Adipocyte (in vitro differentiated cells): Measurements from ENCODE around the gene AGBL1.

ENCODE experiments used
- DNase-seq: peaks from one replicate; pipeline ENCODE4 v3.0.0-alpha.2; 2015; ENCODE audit warnings: low read depth
- H3K27me3 ChIP-seq: replicated peaks from 2 replicates; pipeline ENCODE4 v1.7.0; 2013; ENCODE audit warnings: mild to moderate bottlenecking, low read length, moderate library complexity; ENCODE audit not compliant: control insufficient read depth, insufficient read depth
- H3K36me3 ChIP-seq: 2 replicates; pipeline ENCODE4 v1.7.0; 2013; ENCODE audit warnings: low read length, mild to moderate bottlenecking, moderate library complexity; ENCODE audit not compliant: control insufficient read depth, insufficient read depth, severe bottlenecking
- H3K4me1 ChIP-seq: 2 replicates; pipeline ENCODE4 v1.7.0; 2013; ENCODE audit warnings: mild to moderate bottlenecking, low read length, moderate library complexity; ENCODE audit not compliant: control insufficient read depth, insufficient read depth
- H3K4me3 ChIP-seq: 2 replicates; pipeline ENCODE4 v1.7.0; 2013; ENCODE audit warnings: mild to moderate bottlenecking, low read length, moderate library complexity
- H3K9ac ChIP-seq: 2 replicates; pipeline ENCODE4 v1.7.0; 2013; ENCODE audit warnings: mild to moderate bottlenecking, low read length, moderate library complexity
- H3K9me3 ChIP-seq: 2 replicates; pipeline ENCODE4 v1.7.0; 2013; ENCODE audit warnings: mild to moderate bottlenecking, low read length, moderate library complexity; ENCODE audit not compliant: control insufficient read depth

The AGBL1 gene

GRCh38 chr15:86892774-86893449 is 813.2 kb downstream of the AGBL1 start:
- H3K9ac ChIP-seq = no peak overlapping the region
- peaks cover 3% of the 10 kb centered on the region for H3K9me3 ChIP-seq
- H3K36me3 ChIP-seq = no peaks in the 10 kb centered on the region
- no peaks in the 10 kb centered on the region for H3K4me1 ChIP-seq
- no peak overlapping the region for H3K4me3 ChIP-seq
- no peak for DNase-seq
- peaks cover 14% of the 10 kb centered on the region for H3K27me3 ChIP-seq

DNA sequence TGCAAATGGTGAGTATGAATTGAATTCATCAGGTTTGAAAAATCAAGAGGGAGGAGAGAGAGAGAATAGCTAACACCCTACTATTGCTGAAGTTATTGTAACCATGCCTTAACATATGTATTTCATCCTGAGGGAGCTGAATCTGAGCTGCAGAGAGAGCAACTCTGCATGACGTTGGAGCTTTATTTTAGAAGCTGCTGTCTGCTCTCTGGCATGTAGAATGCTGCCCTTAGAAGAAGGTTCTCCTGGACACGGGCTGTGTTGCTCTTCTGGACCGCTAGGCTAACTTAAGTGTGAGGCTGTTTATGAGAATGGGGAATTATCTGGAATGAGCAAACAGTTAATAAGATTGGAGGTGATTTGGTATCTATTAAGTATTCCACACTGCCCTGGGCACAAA is 814.6 kb downstream of the AGBL1 start:
- Histone ChIP-seq H3K27me3 (peaks cover 11% of the 10 kb centered on the region), H3K36me3 (no peaks in the 10 kb centered on the region), H3K4me3 (no peak overlapping the region), H3K9ac (no peak overlapping the region), H3K9me3 (peaks cover 3% of the 10 kb centered on the region), H3K4me1 (no peaks in the 10 kb centered on the region)
- no peak for DNase-seq

GRCh38 chr15:86903642-86904421 is 824.2 kb downstream of the AGBL1 start:
- Histone ChIP-seq H3K4me3 (no peak overlapping the region), H3K4me1 (no peaks in the 10 kb centered on the region), H3K9me3 (no peaks in the 10 kb centered on the region), H3K9ac (no peak overlapping the region), H3K27me3 (peaks cover 7% of the 10 kb centered on the region), H3K36me3 (no peaks in the 10 kb centered on the region)
- DNase-seq = no peak

DNA sequence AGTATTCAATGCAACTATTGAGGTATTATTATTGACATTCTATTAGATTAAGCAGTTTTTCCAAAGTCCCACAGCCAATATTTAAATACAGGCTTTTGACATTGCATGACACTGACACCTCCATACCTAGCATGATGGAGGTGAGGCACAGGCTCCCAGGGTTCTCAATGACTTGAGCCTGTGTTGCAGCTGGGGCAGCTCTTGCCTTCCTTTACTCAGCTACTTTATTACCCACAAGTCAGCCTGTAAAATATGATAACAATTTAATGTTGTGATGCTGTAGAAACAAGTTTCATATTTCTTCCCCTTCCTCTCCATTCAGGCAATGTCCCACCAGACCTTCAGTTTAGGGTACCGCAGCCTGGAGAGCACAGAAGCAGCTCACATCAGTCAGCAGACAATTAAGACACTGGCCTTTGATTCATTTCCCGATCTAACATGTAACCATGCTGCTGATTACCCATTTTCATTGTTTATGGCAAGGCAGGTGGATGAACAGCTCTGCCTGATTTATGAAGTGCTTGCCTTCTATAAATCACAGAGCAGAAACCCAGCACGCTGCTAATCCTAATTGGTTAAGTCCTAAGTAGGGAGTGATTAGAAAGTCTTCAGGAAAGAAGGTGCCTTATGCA is 826.1 kb downstream of the AGBL1 start:
- H3K27me3 ChIP-seq = peaks cover 7% of the 10 kb centered on the region
- H3K36me3 ChIP-seq = no peaks in the 10 kb centered on the region
- no peak overlapping the region for H3K4me3 ChIP-seq
- no peak overlapping the region for H3K9ac ChIP-seq
- no peaks in the 10 kb centered on the region for H3K9me3 ChIP-seq
- DNase-seq = no peak
- H3K4me1 ChIP-seq = no peaks in the 10 kb centered on the region

DNA sequence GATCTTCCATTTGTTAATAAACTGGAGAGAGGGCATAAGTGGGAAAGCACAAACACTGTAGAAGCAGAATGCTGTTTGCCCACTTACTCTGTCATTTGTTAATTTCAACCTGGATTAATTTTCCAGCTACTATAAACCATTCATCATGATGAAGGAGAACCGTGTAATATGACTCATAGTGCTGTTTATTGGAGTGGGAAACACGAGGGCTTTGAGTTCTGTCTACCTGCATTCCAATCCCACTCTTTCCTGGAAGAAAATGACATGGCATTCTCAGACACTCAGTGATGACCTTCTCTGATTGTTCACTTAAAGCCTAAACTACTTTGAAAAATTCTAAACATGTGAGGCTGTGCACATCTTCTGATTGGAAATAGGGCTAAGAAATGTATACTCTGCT is 826.7 kb downstream of the AGBL1 start:
- no peak for DNase-seq
- H3K9ac ChIP-seq = no peak overlapping the region
- H3K36me3 ChIP-seq = no peaks in the 10 kb centered on the region
- H3K4me3 ChIP-seq = no peak overlapping the region
- no peaks in the 10 kb centered on the region for H3K9me3 ChIP-seq
- peaks cover 7% of the 10 kb centered on the region for H3K27me3 ChIP-seq
- H3K4me1 ChIP-seq = no peaks in the 10 kb centered on the region

DNA sequence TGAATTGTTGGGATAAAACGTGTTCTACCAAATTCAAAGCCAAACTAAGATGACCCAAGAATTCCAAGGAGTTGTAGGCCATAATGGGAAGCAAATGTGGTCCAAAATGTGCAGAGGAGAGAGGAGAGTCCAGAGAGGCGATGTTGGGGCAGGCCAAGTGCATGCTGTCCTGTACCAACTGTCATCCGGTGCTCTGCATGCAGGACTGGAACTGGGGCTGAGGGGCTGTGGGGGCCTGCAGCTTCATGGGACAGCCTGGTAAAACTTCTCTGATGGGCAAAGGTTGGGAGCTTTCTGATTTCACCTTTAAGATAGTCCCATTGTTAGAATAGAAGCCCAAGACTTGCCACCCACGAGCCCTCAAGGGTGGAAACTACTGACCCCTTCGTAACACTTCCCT is 831.4 kb downstream of the AGBL1 start:
- peaks cover 5% of the 10 kb centered on the region for H3K4me1 ChIP-seq
- H3K4me3 ChIP-seq = no peak overlapping the region
- peaks cover 20% of the 10 kb centered on the region for H3K27me3 ChIP-seq
- H3K36me3 ChIP-seq = no peaks in the 10 kb centered on the region
- H3K9ac ChIP-seq = no peak overlapping the region
- no peaks in the 10 kb centered on the region for H3K9me3 ChIP-seq
- no peak for DNase-seq

DNA sequence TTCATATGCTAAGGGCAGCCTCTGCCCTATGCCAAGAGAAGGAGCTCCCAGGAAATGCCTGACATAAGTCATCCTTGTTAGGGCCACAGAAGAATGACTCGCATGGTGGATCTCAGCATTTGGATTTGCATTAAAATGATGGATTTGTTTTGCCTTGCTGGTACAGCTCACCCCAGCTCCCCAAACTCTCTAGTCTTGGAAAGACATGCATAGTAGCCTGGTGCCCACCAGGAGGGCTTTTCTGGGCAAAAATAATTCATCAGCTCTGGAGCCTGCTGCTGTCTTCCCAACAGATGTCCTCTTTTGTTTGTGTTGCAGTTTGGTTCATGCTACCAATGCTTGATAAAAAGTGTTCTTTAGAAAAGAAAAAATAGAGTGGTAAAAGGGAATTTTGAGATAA is 833.0 kb downstream of the AGBL1 start:
- H3K4me3 ChIP-seq = no peak overlapping the region
- H3K9ac ChIP-seq = no peak overlapping the region
- peaks cover 15% of the 10 kb centered on the region for H3K27me3 ChIP-seq
- no peak for DNase-seq
- peaks cover 6% of the 10 kb centered on the region for H3K4me1 ChIP-seq
- H3K36me3 ChIP-seq = no peaks in the 10 kb centered on the region
- H3K9me3 ChIP-seq = no peaks in the 10 kb centered on the region

DNA sequence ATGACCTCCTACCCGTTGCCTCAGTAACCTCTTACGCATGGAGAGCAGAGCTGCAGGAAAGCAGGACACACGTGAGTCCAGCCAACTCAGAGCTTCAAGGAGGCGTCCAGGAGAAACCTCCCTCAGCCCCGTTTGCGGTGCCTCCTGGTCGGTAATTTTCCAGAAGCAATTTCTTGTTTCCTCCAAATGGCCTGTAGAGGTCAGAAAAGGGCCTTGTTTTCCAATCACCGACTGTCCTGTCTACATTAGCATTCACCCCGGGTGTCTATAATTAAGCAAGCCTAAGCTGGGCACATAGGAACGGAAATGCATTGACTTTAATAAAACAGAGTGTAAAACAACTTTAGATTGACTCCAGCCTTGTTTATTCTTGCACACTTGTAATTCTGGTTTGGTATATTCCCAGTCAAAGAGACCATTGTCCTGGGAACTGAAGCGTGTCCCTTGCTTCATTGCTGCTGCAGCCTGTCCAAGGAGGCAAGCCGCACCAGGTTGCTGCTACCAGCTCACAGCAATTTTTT is 836.2 kb downstream of the AGBL1 start:
- no peaks in the 10 kb centered on the region for H3K36me3 ChIP-seq
- peak; percentile 45 for DNase-seq
- H3K4me1 ChIP-seq = peaks cover 6% of the 10 kb centered on the region
- H3K9me3 ChIP-seq = no peaks in the 10 kb centered on the region
- no peak overlapping the region for H3K9ac ChIP-seq
- peaks cover 29% of the 10 kb centered on the region for H3K27me3 ChIP-seq
- no peak overlapping the region for H3K4me3 ChIP-seq

GRCh38 chr15:86916671-86917360 is 837.1 kb downstream of the AGBL1 start:
- Histone ChIP-seq H3K27me3 (peaks cover 29% of the 10 kb centered on the region), H3K9me3 (no peaks in the 10 kb centered on the region), H3K9ac (no peak overlapping the region), H3K36me3 (no peaks in the 10 kb centered on the region), H3K4me3 (no peak overlapping the region), H3K4me1 (peaks cover 6% of the 10 kb centered on the region)
- no peak for DNase-seq

- H3K27me3 ChIP-seq = peaks cover 29% of the 10 kb centered on the region
- H3K4me1 ChIP-seq = peaks cover 6% of the 10 kb centered on the region
- no peaks in the 10 kb centered on the region for H3K36me3 ChIP-seq
- no peaks in the 10 kb centered on the region for H3K9me3 ChIP-seq
- no peak for DNase-seq
- H3K9ac ChIP-seq = no peak overlapping the region
- no peak overlapping the region for H3K4me3 ChIP-seq
Observed at GRCh38 chr15:86917361-86917671, 837.6 kb downstream of the AGBL1 start.

GRCh38 chr15:86919581-86919980 is 839.9 kb downstream of the AGBL1 start:
- peaks cover 25% of the 10 kb centered on the region for H3K27me3 ChIP-seq
- no peak overlapping the region for H3K9ac ChIP-seq
- H3K4me3 ChIP-seq = no peak overlapping the region
- H3K4me1 ChIP-seq = peaks cover 6% of the 10 kb centered on the region
- DNase-seq = no peak
- no peaks in the 10 kb centered on the region for H3K9me3 ChIP-seq
- H3K36me3 ChIP-seq = no peaks in the 10 kb centered on the region
